Sigmoid colon (tissue), 4 donors: ENCODE measurements around the gene ATG12.

ENCODE experiments used
- POLR2A ChIP-seq, 2 donors: fragments of 450-650 bp; IDR thresholded peaks; one replicate each; pipeline ENCODE4 v1.6.1; 2016; ENCODE audit warnings: antibody characterized with exemption in 2 of 2, mild to moderate bottlenecking in 2 of 2, moderate library complexity in 2 of 2
- POLR2AphosphoS5 ChIP-seq, 4 donors: sonication (generic); formaldehyde crosslinking; IDR thresholded peaks; one replicate each; pipeline ENCODE4 v1.6.1; 2017; ENCODE audit warnings: antibody characterized with exemption in 4 of 4
- TF ChIP-seq, protein P1 (sequence below), 4 experiments: fragments of 450-650 bp in 3 of 4; fragments of 200-600 bp in 1 of 4; IDR thresholded peaks; one replicate each; pipeline ENCODE4 v1.5.1; 2016 to 2019; ENCODE audit warnings: antibody characterized with exemption in 4 of 4, mild to moderate bottlenecking in 3 of 4, moderate library complexity in 2 of 4

DNA sequence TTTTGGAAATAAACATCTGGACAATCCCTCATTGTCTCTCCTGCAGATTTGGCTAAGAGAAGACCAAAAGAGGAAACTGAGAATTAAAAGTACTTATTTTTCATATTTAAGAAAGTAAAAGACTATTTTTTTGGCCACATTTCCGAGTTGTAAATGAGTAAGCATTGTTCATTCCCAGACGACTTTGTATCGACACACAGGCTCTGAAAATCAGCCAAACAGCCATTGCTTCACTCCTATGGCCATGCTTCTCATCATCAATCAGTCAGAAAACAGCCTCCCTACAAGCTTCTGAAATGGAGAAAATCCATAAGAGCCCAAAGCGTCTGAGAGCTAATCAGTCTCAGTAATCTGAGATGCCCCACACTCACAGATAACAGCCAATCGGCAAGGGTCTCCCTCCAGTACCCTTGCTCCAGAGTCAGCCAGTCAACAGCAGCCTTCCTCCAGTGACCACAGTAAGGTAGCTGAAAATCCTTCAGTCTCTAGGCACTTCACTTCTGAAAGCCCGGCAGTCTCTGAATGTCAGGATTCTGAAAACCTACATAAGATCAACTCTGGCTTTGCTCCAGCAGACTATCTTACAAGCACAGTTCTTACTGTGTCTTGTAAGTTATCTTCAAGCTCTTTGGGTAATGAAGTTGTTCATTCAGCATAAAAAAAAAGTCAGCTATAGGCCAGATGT lies 55.8 kb downstream of the ATG12 start:
- TF ChIP-seq POLR2AphosphoS5 (IDR thresholded peaks at IDR 0.05) = no peak
- TF ChIP-seq, protein P1, sequence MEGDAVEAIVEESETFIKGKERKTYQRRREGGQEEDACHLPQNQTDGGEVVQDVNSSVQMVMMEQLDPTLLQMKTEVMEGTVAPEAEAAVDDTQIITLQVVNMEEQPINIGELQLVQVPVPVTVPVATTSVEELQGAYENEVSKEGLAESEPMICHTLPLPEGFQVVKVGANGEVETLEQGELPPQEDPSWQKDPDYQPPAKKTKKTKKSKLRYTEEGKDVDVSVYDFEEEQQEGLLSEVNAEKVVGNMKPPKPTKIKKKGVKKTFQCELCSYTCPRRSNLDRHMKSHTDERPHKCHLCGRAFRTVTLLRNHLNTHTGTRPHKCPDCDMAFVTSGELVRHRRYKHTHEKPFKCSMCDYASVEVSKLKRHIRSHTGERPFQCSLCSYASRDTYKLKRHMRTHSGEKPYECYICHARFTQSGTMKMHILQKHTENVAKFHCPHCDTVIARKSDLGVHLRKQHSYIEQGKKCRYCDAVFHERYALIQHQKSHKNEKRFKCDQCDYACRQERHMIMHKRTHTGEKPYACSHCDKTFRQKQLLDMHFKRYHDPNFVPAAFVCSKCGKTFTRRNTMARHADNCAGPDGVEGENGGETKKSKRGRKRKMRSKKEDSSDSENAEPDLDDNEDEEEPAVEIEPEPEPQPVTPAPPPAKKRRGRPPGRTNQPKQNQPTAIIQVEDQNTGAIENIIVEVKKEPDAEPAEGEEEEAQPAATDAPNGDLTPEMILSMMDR (IDR thresholded peaks at IDR 0.05) = no peak
- TF ChIP-seq POLR2A (IDR thresholded peaks at IDR 0.05) = no peak
